Neural cell (in vitro differentiated cells): ENCODE results near the gene PRKCSH.

Experiments used
- EZH2 ChIP-seq: fragments of 200-600, 300-800 bp; shearing (Covaris generic), sonication (generic); IDR thresholded peaks from 2 replicates; pipeline ENCODE4 v1.6.1; 2014; ENCODE audit warnings: antibody characterized with exemption, low read length, borderline replicate concordance, mild to moderate bottlenecking; ENCODE audit not compliant: insufficient read depth, poor library complexity, severe bottlenecking
- TF ChIP-seq, protein P1 (sequence below): fragments of 450-650 bp; IDR thresholded peaks from 2 replicates; pipeline ENCODE4 v1.5.1; 2014; ENCODE audit warnings: antibody characterized with exemption, mild to moderate bottlenecking, moderate library complexity; ENCODE audit not compliant: poor library complexity, severe bottlenecking

- TF ChIP-seq, protein P1, sequence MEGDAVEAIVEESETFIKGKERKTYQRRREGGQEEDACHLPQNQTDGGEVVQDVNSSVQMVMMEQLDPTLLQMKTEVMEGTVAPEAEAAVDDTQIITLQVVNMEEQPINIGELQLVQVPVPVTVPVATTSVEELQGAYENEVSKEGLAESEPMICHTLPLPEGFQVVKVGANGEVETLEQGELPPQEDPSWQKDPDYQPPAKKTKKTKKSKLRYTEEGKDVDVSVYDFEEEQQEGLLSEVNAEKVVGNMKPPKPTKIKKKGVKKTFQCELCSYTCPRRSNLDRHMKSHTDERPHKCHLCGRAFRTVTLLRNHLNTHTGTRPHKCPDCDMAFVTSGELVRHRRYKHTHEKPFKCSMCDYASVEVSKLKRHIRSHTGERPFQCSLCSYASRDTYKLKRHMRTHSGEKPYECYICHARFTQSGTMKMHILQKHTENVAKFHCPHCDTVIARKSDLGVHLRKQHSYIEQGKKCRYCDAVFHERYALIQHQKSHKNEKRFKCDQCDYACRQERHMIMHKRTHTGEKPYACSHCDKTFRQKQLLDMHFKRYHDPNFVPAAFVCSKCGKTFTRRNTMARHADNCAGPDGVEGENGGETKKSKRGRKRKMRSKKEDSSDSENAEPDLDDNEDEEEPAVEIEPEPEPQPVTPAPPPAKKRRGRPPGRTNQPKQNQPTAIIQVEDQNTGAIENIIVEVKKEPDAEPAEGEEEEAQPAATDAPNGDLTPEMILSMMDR: no peak
- TF ChIP-seq EZH2: peak; percentile 42
These were observed 16.6 kb upstream of the PRKCSH start, which contains the start of gene RGL3 for GRCh38 chr19:11418549-11419506.
